HG03060 (cell line): ENCODE data around the gene SYDE1.
"Not testable (repeated sequence)": the region's sequence is repeated elsewhere in the genome, so short reads cannot be mapped to it uniquely, and the experiment has no call there.

Experiments used
- ATAC-seq: cut with Tn5 transposase; IDR thresholded peaks from one replicate; pipeline ENCODE4 v1.9.1; 2021; ENCODE audit warnings: low read depth, moderate number of reproducible peaks; ENCODE audit not compliant: unreplicated experiment

The SYDE1 gene

DNA sequence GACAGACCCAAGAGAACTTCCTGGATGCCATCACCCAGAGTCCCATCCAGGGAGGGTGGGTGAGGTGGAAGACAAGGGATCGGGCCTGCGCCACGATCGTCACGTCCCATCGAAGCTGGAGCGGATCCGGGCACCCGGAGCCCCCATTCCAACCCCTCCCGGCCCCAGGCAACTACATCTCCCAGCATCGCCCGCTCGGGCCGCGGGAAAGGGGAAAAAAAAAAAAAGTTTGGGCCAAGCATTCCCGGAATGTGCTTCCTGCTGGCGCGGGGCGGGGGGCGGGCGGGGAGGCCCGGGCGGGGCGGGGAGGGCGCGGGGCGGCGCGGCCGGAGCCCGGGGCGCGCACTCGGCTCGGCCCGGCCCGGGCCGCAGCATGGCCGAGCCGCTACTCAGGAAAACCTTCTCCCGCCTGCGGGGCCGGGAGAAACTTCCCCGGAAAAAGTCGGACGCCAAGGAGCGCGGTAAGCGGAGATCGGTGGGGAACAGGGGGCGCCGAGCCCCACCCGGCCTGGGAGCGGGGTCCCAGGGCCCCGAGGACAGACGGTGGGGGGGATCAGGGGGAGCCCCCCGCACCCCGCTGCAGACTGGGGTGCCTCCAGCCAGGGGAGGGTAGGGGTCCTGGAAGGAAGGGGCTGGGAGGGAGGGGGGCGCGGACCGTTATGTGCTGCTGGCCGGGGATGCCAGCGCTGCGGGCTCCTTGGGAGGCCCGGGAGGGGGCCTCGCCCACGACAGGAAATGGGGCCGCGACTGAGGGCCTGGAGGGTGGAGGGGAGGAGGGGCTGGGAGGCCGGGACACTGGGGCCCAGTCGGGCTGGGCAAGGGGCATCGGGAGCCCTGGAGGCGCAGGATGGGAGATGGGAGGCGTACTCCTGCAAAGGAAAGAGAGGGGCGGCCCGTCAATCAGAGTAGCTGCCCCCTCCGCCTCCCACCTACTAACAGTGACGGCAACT lies at the start of gene SYDE1:
TSS of gene SYDE1 (plus strand) at position 341 of the 950 bp plus-strand sequence. CDS start at position 374, 33 bp downstream.
- ATAC-seq: no peak

GRCh38 chr19:15062036-15062435 lies 45.2 kb upstream of the SYDE1 start:
- ATAC-seq: no peak

DNA sequence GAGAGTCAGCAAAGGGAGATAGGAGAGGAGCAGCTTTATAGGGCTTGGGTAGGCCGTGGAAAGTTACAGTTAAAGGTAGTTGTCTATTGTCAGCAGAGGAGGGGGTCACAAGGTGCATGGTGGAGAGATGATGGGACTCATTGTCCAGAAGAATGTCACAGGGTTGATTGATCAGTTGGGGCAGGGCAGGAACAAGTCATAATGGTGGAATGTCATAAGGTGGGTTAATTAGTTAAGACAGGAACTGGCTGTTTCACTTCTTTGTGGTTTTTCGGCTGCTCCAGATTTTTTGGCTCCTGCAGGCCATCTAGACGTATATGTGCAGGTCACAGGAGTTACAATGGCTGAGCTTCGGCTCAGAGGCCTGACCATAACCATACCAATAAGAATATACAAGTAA lies 36.8 kb upstream of the SYDE1 start:
- ATAC-seq: not testable (repeated sequence)

DNA sequence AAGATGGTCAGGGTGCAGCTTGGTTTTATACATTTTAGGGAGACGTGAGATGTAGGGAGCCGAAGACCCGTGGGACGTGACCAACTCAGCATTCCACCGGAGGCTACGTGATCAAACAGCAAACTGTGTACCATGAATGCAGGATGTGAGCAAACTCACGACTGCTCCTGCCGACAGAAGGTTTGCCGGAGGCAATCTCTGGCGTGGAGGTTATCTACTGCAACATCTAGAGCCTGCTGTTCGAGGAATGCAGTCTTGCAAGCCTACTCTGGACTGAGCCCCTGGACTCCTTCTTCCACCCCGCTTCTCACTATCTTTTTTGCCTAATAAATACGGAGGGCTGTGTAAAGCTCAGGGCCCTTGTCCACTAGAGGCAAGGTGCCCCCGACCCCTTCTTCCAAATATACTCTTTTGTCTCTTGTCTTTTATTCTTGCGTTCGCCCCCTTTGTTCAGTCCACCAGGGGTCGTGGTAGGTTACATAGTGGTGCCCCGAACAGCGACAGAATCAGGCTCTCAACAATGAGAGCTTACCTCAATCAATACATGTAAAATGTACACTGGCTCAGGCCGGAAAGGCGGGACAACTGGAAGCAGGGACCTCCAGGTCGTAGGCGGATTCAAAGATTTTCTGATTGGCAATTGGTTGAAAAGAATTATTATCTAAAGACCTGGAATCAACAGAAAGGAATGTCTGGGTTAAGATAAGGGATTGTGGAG lies 34.1 kb upstream of the SYDE1 start:
- ATAC-seq: no peak

- ATAC-seq: no peak
These were observed 32.8 kb upstream of the SYDE1 start for GRCh38 chr19:15074371-15074770.

DNA sequence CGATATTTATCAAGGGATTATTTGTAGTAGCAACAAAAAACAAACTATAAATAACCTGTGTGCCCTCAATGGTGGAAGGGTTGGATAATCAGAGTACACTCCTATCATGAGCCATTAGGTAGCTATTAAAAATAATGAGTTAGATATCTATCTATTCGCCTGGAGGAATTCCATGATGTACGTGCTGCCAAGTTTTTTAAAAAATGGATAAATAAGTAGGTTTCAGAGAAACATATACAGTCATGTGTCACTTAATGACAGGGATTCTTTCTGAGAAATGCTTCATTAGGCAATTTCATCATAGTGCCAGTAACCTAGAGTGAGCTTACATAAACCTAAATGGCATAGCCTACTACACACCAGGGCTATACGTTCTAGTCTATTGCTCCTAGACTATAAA lies 31.4 kb upstream of the SYDE1 start:
- no peak for ATAC-seq

DNA sequence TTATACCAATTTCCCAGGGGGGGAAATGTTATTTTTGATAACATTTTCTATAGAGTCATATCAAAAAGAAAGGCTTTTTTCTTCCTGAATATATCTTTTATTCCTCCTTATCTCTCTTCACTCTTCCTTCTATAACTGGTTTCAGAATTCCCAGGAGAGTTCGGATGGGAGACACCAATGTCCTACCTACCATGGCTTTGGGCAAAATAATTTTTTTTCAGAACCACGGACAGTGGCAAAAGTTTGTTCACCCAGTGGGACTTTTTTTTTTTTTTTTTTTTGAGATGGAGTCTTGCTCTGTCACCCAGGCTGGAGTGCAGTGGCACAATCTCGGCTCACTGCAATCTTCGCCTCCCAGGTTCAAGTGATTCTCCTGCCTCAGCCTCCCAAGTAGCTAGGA lies 27.2 kb upstream of the SYDE1 start:
- not testable (repeated sequence) for ATAC-seq

DNA sequence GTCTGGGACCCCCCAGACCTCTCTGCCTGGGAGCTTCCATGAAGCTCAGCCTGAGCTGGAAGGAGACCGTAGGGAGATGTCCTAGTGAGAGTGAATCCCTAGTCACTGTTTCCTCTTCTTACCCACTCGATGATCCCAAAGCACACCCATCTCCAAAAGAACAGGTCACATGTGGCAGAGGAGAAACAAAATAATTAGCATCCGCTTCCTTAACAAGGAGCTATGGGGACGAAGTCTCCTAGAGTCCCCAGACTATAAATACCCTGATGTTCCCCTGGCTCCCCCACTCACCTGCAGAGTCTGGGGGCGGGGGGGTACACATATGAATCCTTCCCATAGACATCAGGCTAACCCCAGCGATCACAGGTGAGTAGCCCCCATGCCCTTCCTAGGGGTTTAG lies 25.3 kb upstream of the SYDE1 start, which contains the start of gene OR1I1:
TSS of gene OR1I1 (plus strand) at position 301 of the 400 bp plus-strand sequence. CDS start 4,855 bp downstream, outside the sequence.
- ATAC-seq: no peak

GRCh38 chr19:15087182-15087581 lies 20.0 kb upstream of the SYDE1 start:
- ATAC-seq: no peak

DNA sequence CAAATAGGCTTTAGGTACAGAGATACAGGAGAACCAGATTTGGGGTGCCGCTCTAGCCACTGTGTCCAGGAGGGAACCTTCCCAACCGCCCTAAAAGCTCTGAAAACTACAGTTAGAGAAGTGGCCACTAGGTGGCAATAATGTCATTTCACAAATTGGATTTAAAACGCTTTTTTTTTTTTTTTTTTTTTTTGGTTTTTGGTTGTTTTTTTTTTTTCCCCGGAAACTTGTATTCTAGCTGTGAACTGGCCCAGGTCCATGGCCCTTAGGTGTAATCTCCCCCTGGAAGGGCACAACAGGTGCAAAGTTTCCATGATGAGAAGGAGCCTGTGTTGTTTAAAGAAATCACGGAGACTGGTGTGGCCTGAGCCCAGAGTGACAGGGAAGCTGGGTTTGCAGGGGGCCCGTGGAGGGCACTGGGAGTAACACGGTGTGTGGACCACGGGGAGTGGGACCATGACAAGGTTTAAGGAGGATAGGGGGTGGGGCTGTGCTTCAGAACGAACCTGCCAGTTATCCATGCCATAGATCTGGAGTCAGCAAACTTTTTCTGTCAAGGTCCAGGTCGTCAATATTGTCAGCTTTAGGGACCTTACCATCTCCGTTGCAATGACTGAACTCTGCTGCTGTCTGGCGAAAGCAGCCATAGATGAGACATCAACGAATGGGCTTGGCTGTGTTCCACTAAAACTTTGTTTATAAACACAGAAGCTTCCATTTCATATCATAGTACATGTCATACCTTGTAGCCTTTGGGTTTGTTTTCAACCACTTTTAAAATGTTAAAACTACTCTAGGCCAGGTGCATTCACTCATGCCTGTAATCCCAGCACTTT lies 15.1 kb upstream of the SYDE1 start:
- ATAC-seq: no peak

DNA sequence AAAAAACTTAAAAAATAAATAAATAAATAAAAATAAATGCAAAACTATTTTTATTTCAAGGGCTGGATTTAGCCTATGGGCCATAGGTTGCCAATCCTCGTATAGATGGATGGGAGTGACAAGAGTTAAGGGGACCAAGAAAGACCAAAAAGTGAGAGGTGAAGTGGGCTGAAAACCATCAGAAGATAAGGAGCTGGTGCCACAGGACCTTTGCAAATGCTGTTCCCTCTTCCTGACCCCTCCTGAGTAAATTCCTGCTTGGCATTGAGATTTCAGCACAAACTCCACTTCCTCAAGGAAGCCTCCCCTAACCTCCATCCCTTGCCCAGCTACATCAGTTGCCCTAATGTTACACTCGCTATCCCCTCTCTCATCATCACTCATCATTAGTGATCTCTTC lies 14.2 kb upstream of the SYDE1 start:
- no peak for ATAC-seq

GRCh38 chr19:15096223-15096622 lies 11.0 kb upstream of the SYDE1 start:
- no peak for ATAC-seq

DNA sequence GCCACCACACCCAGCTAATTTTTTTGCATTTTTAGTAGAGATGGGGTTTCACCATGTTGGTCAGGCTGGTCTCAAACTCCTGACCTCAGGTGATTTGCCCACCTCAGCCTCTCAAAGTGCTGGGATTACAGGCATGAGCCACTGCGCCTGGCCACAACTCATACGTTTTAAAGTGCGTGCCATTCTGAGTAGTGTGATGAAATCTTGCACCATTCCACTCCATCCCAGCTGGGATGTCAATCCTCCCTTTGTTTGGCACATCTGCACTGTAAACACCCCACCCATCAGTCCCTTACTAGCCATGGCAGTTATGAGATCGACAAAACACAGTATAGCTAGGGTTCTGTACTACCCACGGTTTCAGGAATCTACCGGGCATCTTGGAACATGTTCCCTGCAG lies 9.2 kb upstream of the SYDE1 start:
- ATAC-seq: not testable (repeated sequence)

DNA sequence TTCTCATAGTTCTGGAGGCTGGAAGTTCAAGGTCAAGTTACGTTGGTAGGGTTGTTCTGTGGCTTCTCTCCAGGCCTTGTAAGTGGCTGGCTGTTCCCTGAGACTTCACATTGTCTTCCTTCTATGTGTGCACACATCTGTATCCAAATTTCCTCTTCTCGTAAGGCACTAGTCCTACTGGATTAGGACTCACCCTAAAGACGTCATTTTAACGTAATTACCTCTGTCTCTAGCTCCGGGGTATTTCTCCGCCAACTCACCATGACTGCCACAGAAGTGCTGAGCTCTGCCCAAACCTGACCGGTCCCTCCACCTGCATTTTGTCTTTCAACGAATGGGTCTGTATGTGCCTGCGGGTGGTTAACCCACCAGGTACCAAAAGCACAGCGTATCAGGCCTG lies 8.7 kb upstream of the SYDE1 start:
- ATAC-seq: no peak

- ATAC-seq: no peak
These were observed 8.1 kb upstream of the SYDE1 start for GRCh38 chr19:15099017-15099582.

DNA sequence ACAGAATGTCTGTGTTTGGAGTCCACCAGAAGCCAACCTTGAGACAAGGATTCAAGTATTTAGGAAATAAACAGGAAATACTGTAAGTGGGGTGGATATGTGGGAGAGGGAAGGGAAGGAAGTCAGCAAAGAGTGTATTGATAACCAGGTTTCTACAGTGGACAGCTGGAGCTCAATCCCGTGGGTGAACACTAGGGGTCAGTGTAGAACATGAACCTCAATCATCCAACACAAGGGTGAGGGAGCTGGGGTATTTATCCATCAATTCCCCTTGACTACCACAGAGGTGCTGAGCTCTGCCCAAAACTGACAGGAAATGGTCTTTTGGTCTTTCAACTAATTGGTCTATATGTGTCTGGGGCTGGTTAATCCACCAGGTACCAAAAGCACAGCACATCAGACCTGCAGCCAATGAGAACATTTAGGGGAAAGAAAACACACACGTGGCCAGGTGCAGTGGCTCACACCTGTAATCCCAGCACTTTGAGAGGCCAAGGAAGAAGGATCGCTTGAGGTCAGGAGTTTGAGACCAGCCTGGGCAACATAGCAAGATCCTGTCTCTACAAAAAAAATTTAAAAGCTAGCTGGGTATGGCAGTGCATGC lies 5.6 kb upstream of the SYDE1 start:
- ATAC-seq: no peak

DNA sequence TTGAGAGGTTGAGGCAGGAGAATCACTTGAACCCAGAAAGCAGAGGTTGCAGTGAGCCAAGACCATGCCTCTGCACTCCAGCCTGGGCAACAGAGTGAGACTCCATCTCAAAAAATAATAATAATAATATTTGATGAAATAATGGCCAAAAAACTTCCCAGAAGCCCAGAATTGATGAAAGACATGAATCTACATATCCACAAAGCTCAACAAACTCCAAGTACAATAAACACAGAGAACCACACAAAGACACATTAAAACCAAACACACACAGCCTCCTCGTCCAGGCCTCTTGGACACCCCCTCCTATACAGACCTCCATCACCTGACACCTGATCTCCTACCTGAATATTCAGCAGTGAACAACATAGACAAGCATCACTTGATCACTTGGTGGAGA lies 3.2 kb upstream of the SYDE1 start:
- ATAC-seq: no peak

DNA sequence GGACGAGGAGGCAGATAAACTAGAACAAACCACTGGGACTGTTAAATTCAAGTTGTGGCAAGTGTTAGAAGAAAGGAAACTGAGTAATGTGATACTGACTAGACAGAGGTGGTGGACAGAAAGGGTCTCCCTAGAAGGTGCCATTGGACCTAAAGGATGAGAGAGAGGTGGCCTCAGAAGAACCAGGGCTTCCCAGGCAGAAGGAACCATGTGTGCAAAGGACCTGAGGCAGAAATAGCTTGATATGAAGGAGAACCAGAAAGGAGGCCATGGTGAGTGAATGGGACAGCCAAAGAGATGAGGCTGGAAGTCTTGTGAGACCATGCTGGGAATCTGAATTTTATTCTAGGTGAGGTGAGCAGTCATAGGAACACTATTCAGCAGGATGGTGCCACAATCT lies 2.8 kb upstream of the SYDE1 start:
- ATAC-seq: no peak

- ATAC-seq: no peak
These were observed 2.2 kb upstream of the SYDE1 start for GRCh38 chr19:15105044-15105443.
